ENCODE measurements around the gene ERBB2. TPM values are rescaled to one million over a fixed set of nuclear protein-coding genes. Genes with fewer than 3 reads are reported as not detected.

Gene ERBB2
- total and polyA plus RNA-seq, 2 of the 13 experiments (the other 11 are each of a cell fraction or from before 2014, with no cell fraction given) = 57.7 to 64.1 TPM

DNA sequence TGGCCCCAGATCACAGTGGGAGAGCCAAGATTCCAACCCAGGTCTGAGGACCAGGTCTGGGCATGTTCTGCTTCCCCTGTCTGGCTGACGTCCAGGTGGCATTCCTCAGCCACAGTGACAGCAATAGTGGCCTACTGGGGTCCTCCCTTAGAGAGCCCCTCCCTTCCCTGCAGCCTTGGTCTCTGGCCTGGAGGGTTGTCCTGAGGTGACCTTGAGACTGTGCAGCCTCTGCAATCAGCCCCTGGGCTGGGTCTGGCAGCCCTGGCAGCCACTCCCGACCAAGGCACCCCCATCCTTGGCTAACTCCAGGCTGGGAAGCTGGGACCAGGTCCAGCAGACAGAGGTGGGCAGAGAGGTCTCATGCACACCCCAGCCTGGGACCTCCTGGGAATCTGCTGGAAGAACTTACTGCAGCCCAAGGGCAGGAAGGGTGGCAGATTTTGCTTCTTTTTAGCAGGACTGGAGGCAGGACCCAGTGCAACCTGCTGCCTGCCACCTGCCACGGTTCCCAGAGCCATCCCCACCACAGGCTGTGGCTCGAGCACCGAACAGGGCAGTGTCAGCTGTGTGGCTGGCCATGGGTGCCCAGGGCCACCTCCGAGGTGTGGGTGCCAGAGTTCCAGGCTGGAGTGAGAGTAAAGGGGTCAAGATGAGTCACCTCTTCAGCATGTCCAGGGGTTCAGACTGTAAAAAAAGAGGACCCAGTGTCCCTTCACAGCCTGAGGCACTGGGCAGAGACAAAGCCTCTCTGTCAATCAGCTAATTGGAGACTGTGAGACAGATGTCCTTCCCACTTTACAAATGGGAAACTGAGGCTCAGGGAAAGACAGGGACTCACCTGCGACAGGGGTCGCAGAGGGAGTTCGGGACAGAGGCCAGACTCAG, 50.5 kb downstream of the ERBB2 start (continued):
- TF ChIP-seq, protein P1, sequence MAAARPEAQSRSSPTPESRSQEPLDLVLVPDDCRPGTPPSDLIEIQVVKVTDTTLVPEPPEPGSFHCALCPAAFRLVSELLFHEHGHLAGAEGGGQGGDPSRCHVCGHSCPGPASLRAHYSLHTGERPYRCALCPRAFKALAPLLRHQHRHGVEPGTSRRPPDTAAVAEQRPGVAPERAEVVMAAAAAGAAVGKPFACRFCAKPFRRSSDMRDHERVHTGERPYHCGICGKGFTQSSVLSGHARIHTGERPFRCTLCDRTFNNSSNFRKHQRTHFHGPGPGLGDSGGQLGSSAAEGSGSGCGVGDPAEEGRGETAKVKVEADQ (CRISPR knock-in tag; IDR thresholded peaks at IDR 0.05; ENCODE audit: borderline replicate concordance) = peak; percentile 94; the same call in 1 of the 2 replicates
- no peak for TF ChIP-seq ELF3 (CRISPR knock-in tag; IDR thresholded peaks at IDR 0.05)
- no peak for TF ChIP-seq ZNF562 (CRISPR knock-in tag; IDR thresholded peaks at IDR 0.05; ENCODE audit: borderline replicate concordance)
- TF ChIP-seq MIER2 (CRISPR knock-in tag; IDR thresholded peaks at IDR 0.05) = no peak
- TF ChIP-seq MTF2 (CRISPR knock-in tag; IDR thresholded peaks at IDR 0.05; ENCODE audit: borderline replicate concordance) = no peak
- no peak for TF ChIP-seq YEATS4 (CRISPR knock-in tag; IDR thresholded peaks at IDR 0.05; ENCODE audit: borderline replicate concordance)
- TF ChIP-seq THYN1 (CRISPR knock-in tag; IDR thresholded peaks at IDR 0.05; ENCODE audit: borderline replicate concordance, low read depth) = no peak
- no peak for TF ChIP-seq ARID2 (CRISPR knock-in tag; IDR thresholded peaks at IDR 0.05; ENCODE audit: borderline replicate concordance)
- TF ChIP-seq NFE2L2 (IDR thresholded peaks at IDR 0.05; ENCODE audit: low read length) = no peak
- TF ChIP-seq EP300 (IDR thresholded peaks at IDR 0.05; ENCODE audit: low read depth in 2 of 2, low read length in 2 of 2) = peak in 1 of 2 experiments; percentile 74; a peak in 2 of 4 replicates
- peak; percentile 78 for TF ChIP-seq EP300 (CRISPR knock-in tag; IDR thresholded peaks at IDR 0.05; ENCODE audit: borderline replicate concordance)
- TF ChIP-seq REPIN1 (CRISPR knock-in tag; IDR thresholded peaks at IDR 0.05; ENCODE audit: borderline replicate concordance, low read depth) = peak; percentile 81; the same call in 1 of the 2 replicates
- TF ChIP-seq, protein P2, sequence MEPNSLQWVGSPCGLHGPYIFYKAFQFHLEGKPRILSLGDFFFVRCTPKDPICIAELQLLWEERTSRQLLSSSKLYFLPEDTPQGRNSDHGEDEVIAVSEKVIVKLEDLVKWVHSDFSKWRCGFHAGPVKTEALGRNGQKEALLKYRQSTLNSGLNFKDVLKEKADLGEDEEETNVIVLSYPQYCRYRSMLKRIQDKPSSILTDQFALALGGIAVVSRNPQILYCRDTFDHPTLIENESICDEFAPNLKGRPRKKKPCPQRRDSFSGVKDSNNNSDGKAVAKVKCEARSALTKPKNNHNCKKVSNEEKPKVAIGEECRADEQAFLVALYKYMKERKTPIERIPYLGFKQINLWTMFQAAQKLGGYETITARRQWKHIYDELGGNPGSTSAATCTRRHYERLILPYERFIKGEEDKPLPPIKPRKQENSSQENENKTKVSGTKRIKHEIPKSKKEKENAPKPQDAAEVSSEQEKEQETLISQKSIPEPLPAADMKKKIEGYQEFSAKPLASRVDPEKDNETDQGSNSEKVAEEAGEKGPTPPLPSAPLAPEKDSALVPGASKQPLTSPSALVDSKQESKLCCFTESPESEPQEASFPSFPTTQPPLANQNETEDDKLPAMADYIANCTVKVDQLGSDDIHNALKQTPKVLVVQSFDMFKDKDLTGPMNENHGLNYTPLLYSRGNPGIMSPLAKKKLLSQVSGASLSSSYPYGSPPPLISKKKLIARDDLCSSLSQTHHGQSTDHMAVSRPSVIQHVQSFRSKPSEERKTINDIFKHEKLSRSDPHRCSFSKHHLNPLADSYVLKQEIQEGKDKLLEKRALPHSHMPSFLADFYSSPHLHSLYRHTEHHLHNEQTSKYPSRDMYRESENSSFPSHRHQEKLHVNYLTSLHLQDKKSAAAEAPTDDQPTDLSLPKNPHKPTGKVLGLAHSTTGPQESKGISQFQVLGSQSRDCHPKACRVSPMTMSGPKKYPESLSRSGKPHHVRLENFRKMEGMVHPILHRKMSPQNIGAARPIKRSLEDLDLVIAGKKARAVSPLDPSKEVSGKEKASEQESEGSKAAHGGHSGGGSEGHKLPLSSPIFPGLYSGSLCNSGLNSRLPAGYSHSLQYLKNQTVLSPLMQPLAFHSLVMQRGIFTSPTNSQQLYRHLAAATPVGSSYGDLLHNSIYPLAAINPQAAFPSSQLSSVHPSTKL (CRISPR knock-in tag; IDR thresholded peaks at IDR 0.05) = peak; percentile 66
- TF ChIP-seq ZNF652 (CRISPR knock-in tag; IDR thresholded peaks at IDR 0.05; ENCODE audit: borderline replicate concordance, low read depth) = no peak
- TF ChIP-seq NR2F2 (IDR thresholded peaks at IDR 0.05; ENCODE audit: borderline replicate concordance, low read depth) = peak; percentile 53; the same call in 1 of the 2 replicates
- TF ChIP-seq, protein P3, sequence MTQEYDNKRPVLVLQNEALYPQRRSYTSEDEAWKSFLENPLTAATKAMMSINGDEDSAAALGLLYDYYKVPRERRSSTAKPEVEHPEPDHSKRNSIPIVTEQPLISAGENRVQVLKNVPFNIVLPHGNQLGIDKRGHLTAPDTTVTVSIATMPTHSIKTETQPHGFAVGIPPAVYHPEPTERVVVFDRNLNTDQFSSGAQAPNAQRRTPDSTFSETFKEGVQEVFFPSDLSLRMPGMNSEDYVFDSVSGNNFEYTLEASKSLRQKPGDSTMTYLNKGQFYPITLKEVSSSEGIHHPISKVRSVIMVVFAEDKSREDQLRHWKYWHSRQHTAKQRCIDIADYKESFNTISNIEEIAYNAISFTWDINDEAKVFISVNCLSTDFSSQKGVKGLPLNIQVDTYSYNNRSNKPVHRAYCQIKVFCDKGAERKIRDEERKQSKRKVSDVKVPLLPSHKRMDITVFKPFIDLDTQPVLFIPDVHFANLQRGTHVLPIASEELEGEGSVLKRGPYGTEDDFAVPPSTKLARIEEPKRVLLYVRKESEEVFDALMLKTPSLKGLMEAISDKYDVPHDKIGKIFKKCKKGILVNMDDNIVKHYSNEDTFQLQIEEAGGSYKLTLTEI (CRISPR knock-in tag; conservative IDR thresholded peaks at IDR 0.05) = no peak
- TF ChIP-seq ZNF34 (CRISPR knock-in tag; IDR thresholded peaks at IDR 0.05; ENCODE audit: borderline replicate concordance) = no peak
- TF ChIP-seq NFIC (IDR thresholded peaks at IDR 0.05; ENCODE audit: low read length) = no peak; the same call in 1 of the 2 replicates
- no peak for TF ChIP-seq MLLT10 (CRISPR knock-in tag; IDR thresholded peaks at IDR 0.05)
- TF ChIP-seq ZKSCAN1 (IDR thresholded peaks at IDR 0.05; ENCODE audit: low read length) = no peak
- TF ChIP-seq ZNF550 (CRISPR knock-in tag; IDR thresholded peaks at IDR 0.05; ENCODE audit: borderline replicate concordance) = no peak
- TF ChIP-seq ZNF329 (CRISPR knock-in tag; IDR thresholded peaks at IDR 0.05; ENCODE audit: low read depth) = 0 out of 2 replicates have a peak, but pooled peaks have one; percentile 24
- TF ChIP-seq ZNF878 (CRISPR knock-in tag; IDR thresholded peaks at IDR 0.05) = no peak
- TF ChIP-seq ZNF350 (CRISPR knock-in tag; IDR thresholded peaks at IDR 0.05; ENCODE audit: borderline replicate concordance, low read depth) = peak; percentile 88
